H9 (cell line): ENCODE data around the gene DLD. TPM values are rescaled to one million over a fixed set of nuclear protein-coding genes. Genes with fewer than 3 reads are reported as not detected.

ENCODE experiments used
- DNase-seq: peaks from one replicate; pipeline ENCODE4 v3.0.0-alpha.2; 2017
- H2AFZ ChIP-seq: one replicate; pipeline ENCODE4 v1.6.1; 2013; ENCODE audit warnings: mild to moderate bottlenecking, low read length, control low read depth, moderate library complexity
- H2AK5ac ChIP-seq: 2 replicates; pipeline ENCODE4 v1.6.1; 2013; ENCODE audit warnings: low read length, control low read depth, mixed read lengths; ENCODE audit not compliant: insufficient read length
- H2BK120ac ChIP-seq: one replicate; pipeline ENCODE4 v1.6.1; 2013; ENCODE audit warnings: low read depth, mild to moderate bottlenecking, low read length, control low read depth, inconsistent platforms; ENCODE audit not compliant: poor library complexity, severe bottlenecking
- H2BK12ac ChIP-seq: 2 replicates; pipeline ENCODE4 v1.6.1; 2013; ENCODE audit warnings: low read length, control low read depth, mixed read lengths, low read depth; ENCODE audit not compliant: insufficient read length
- H2BK15ac ChIP-seq: 2 replicates; pipeline ENCODE4 v1.6.1; 2013; ENCODE audit warnings: low read depth, low read length, control low read depth
- H2BK20ac ChIP-seq: one replicate; pipeline ENCODE4 v1.6.1; 2013; ENCODE audit warnings: low read depth, mild to moderate bottlenecking, low read length, control low read depth, inconsistent platforms; ENCODE audit not compliant: poor library complexity, severe bottlenecking
- H2BK5ac ChIP-seq: 2 replicates; pipeline ENCODE4 v1.6.1; 2013; ENCODE audit warnings: low read length, control low read depth, mixed read lengths; ENCODE audit not compliant: insufficient read length
- H3K14ac ChIP-seq: 2 replicates; pipeline ENCODE4 v1.6.1; 2013; ENCODE audit warnings: low read length, control low read depth; ENCODE audit not compliant: insufficient read depth
- H3K18ac ChIP-seq: 2 replicates; pipeline ENCODE4 v1.6.1; 2013; ENCODE audit warnings: low read depth, mild to moderate bottlenecking, mixed read lengths, low read length, control low read depth; ENCODE audit not compliant: insufficient read length
- H3K23ac ChIP-seq: 2 replicates; pipeline ENCODE4 v1.6.1; 2013; ENCODE audit warnings: low read length, control low read depth, mixed read lengths, low read depth; ENCODE audit not compliant: insufficient read length
- H3K23me2 ChIP-seq: 2 replicates; pipeline ENCODE4 v1.6.1; 2013; ENCODE audit warnings: low read depth, mild to moderate bottlenecking, mixed read lengths, low read length, control low read depth; ENCODE audit not compliant: insufficient read length, poor library complexity, severe bottlenecking
- H3K27ac ChIP-seq: 2 replicates; pipeline ENCODE4 v1.5.1; 2013; ENCODE audit warnings: low read length, control low read depth, mixed read lengths, low read depth; ENCODE audit not compliant: insufficient read length
- H3K27me3 ChIP-seq: 2 replicates; pipeline ENCODE4 v1.6.1; 2013; ENCODE audit warnings: low read length, control low read depth, inconsistent platforms; ENCODE audit not compliant: insufficient read depth
- H3K4ac ChIP-seq: 2 replicates; pipeline ENCODE4 v1.6.1; 2013; ENCODE audit warnings: low read depth, mild to moderate bottlenecking, control low read depth, inconsistent platforms, low read length, moderate library complexity
- H3K4me1 ChIP-seq: 2 replicates; pipeline ENCODE4 v1.6.1; 2013; ENCODE audit warnings: low read length, control low read depth, inconsistent platforms; ENCODE audit not compliant: insufficient read depth
- H3K4me2 ChIP-seq: 2 replicates; pipeline ENCODE4 v1.6.1; 2013; ENCODE audit warnings: low read length, control low read depth, mixed read lengths; ENCODE audit not compliant: insufficient read length, insufficient read depth
- H3K56ac ChIP-seq: 2 replicates; pipeline ENCODE4 v1.6.1; 2013; ENCODE audit warnings: low read depth, mild to moderate bottlenecking, mixed read lengths, low read length, control low read depth; ENCODE audit not compliant: insufficient read length
- H3K79me1 ChIP-seq: 2 replicates; pipeline ENCODE4 v1.6.1; 2013; ENCODE audit warnings: low read depth, mild to moderate bottlenecking, moderate library complexity, low read length, control low read depth, inconsistent platforms; ENCODE audit not compliant: insufficient read depth, poor library complexity, severe bottlenecking
- H3K79me2 ChIP-seq: 2 replicates; pipeline ENCODE4 v1.6.1; 2013; ENCODE audit warnings: low read length, control low read depth, inconsistent platforms; ENCODE audit not compliant: insufficient read depth
- H3K9ac ChIP-seq: 2 replicates; pipeline ENCODE4 v1.6.1; 2013; ENCODE audit warnings: low read length, control low read depth, mixed read lengths; ENCODE audit not compliant: insufficient read length; ENCODE audit errors: extremely low read depth
- H3K9me3 ChIP-seq: one replicate; pipeline ENCODE4 v1.6.1; 2013; ENCODE audit warnings: low read depth, low read length, inconsistent platforms; ENCODE audit not compliant: control insufficient read depth
- H3T11ph ChIP-seq: one replicate; pipeline ENCODE4 v1.6.1; 2013; ENCODE audit warnings: mild to moderate bottlenecking, low read length, control low read depth, inconsistent platforms
- H4K20me1 ChIP-seq: one replicate; pipeline ENCODE4 v1.6.1; 2013; ENCODE audit not compliant: control insufficient read depth, insufficient read length, insufficient read depth
- H4K5ac ChIP-seq: 2 replicates; pipeline ENCODE4 v1.6.1; 2013; ENCODE audit warnings: low read depth, mild to moderate bottlenecking, mixed read lengths, low read length, control low read depth; ENCODE audit not compliant: insufficient read length
- H4K8ac ChIP-seq: replicated peaks from 2 replicates; pipeline ENCODE4 v1.6.1; 2013; ENCODE audit warnings: low read length, control low read depth, mixed read lengths, low read depth; ENCODE audit not compliant: insufficient read length
- H4K91ac ChIP-seq: 2 replicates; pipeline ENCODE4 v1.6.1; 2013; ENCODE audit warnings: low read depth, mild to moderate bottlenecking, moderate library complexity, mixed read lengths, low read length, control low read depth; ENCODE audit not compliant: insufficient read length
- H3K27ac Mint-ChIP-seq, 3 experiments: 2 replicates in 2 of 3; 3 replicates in 1 of 3; pipeline ENCODE4 v1.8.0; 2020 to 2021; ENCODE audit warnings: mixed read lengths in 3 of 3, mild to moderate bottlenecking in 1 of 3, moderate library complexity in 1 of 3
- H3K27me3 Mint-ChIP-seq: 2 replicates; pipeline ENCODE4 v1.8.0; 2021; ENCODE audit warnings: low read depth, mild to moderate bottlenecking, moderate library complexity, mixed read lengths
- H3K36me3 Mint-ChIP-seq, 3 experiments: 2 replicates in 2 of 3; 3 replicates in 1 of 3; pipeline ENCODE4 v1.8.0; 2020 to 2021; ENCODE audit warnings: low read depth in 3 of 3, mixed read lengths in 3 of 3; ENCODE audit not compliant: insufficient read depth in 1 of 3
- H3K4me1 Mint-ChIP-seq, 2 experiments: 2 replicates each; pipeline ENCODE4 v1.8.0; 2020; ENCODE audit warnings: mixed read lengths in 2 of 2
- H3K4me3 Mint-ChIP-seq, 2 experiments: 2 replicates in 1 of 2; 3 replicates in 1 of 2; pipeline ENCODE4 v1.8.0; 2020 to 2021; ENCODE audit warnings: mild to moderate bottlenecking in 2 of 2, mixed read lengths in 2 of 2, moderate library complexity in 1 of 2
- H3K9me3 Mint-ChIP-seq, 2 experiments: 2 replicates in 1 of 2; 3 replicates in 1 of 2; pipeline ENCODE4 v1.8.0; 2020; ENCODE audit warnings: mild to moderate bottlenecking in 2 of 2, mixed read lengths in 2 of 2, moderate library complexity in 1 of 2
- WGBS: extraction: QIAGEN DNeasy Blood & Tissue Kit; methylation state at CpG from one replicate; pipeline ENCODE4 v1.1.7; 2013; ENCODE audit warnings: missing lambda C conversion rate, low lambda C conversion rate, mixed read lengths; ENCODE audit not compliant: insufficient read length; ENCODE audit errors: extremely low coverage; 5-methylcytosine and 5-hydroxymethylcytosine counted together
- total RNA-seq: library from RNA; stranded (reverse); gene quantifications from 2 replicates; pipeline ENCODE4 v1.2.1, GENCODE V29; 2021
- TF ChIP-seq, protein P1 (sequence below): fragments of 200-600 bp; sonication (generic); conservative IDR thresholded peaks from 3 replicates; pipeline ENCODE4 v1.8.0; 2021; ENCODE audit warnings: antibody characterized with exemption, mild to moderate bottlenecking

DLD gene
- total RNA-seq, 1 experiment from 2014 or later = 93.7 TPM

DNA sequence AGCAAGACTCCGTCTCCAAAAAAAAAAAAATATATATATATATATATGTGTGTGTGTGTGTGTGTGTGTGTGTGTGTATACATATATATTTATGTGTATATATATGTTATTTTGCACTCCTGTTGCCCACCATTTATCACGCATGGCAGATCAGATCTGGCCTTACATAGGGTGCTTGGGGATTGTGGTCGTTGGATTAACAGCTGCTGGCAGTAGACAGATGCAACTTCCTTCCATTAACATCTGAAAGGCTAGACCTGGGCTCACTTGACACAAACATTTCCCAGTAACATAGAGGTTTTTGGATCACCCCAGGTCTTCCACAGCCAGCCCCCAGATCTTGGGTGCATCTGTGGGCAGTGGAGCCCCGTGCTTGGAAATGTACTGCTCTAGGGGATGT, 40.8 kb upstream of the DLD start:
- Histone ChIP-seq H3K56ac (no peak overlapping the region), H2BK20ac (no peak overlapping the region), H2AFZ (no peak overlapping the region), H3K18ac (no peak overlapping the region), H2BK5ac (no peak overlapping the region), H3K4ac (no peak overlapping the region), H2BK120ac (no peak overlapping the region), H4K5ac (no peak overlapping the region), H2AK5ac (no peak overlapping the region), H4K91ac (no peak overlapping the region), H3K27ac (no peak overlapping the region), H2BK15ac (no peak overlapping the region), H3K9me3 (no peaks in the 10 kb centered on the region), H4K20me1 (no peaks in the 10 kb centered on the region), H4K8ac (no peak overlapping the region), H3K27me3 (no peaks in the 10 kb centered on the region; the same call in 1 of the 2 replicates), H3K4me1 (no peaks in the 10 kb centered on the region), H3K79me2 (no peaks in the 10 kb centered on the region), H2BK12ac (no peak overlapping the region), H3K79me1 (no peaks in the 10 kb centered on the region), H3K23ac (no peak overlapping the region), H3K4me2 (no peak overlapping the region), H3K9ac (no peak overlapping the region), H3T11ph (no peak overlapping the region), H3K14ac (no peak overlapping the region), H3K23me2 (no peaks in the 10 kb centered on the region)
- no peak for DNase-seq
- H3K36me3 Mint-ChIP-seq = peaks cover 0 to 2% (median 0%) of the 10 kb centered on the region in 3 experiments; a peak in 2 of 7 replicates
- H3K9me3 Mint-ChIP-seq = peaks cover 15 to 16% of the 10 kb centered on the region in 2 experiments; a peak in 4 of 5 replicates
- TF ChIP-seq, protein P1, sequence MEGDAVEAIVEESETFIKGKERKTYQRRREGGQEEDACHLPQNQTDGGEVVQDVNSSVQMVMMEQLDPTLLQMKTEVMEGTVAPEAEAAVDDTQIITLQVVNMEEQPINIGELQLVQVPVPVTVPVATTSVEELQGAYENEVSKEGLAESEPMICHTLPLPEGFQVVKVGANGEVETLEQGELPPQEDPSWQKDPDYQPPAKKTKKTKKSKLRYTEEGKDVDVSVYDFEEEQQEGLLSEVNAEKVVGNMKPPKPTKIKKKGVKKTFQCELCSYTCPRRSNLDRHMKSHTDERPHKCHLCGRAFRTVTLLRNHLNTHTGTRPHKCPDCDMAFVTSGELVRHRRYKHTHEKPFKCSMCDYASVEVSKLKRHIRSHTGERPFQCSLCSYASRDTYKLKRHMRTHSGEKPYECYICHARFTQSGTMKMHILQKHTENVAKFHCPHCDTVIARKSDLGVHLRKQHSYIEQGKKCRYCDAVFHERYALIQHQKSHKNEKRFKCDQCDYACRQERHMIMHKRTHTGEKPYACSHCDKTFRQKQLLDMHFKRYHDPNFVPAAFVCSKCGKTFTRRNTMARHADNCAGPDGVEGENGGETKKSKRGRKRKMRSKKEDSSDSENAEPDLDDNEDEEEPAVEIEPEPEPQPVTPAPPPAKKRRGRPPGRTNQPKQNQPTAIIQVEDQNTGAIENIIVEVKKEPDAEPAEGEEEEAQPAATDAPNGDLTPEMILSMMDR = no peak
- no peak overlapping the region for H3K27ac Mint-ChIP-seq
- H3K27me3 Mint-ChIP-seq = peaks cover 2% of the 10 kb centered on the region
- no CpG with 5 or more reads among the region's 4 CpGs for WGBS
- H3K4me3 Mint-ChIP-seq = no peak overlapping the region
- peaks cover 3% of the 10 kb centered on the region in 2 experiments; a peak in 2 of 4 replicates for H3K4me1 Mint-ChIP-seq
